Measurements from ENCODE around the gene NSMF.

- no peak for TF ChIP-seq CTCF (IDR thresholded peaks at IDR 0.05)
- no peak for TF ChIP-seq EZH2 (IDR thresholded peaks at IDR 0.05; ENCODE audit: borderline replicate concordance, insufficient read depth, low read depth, low read length, poor library complexity, severe bottlenecking)
Observed at GRCh38 chr9:137467161-137467581, 8.0 kb upstream of the NSMF start.

Data from B cell (primary cell).